ENCODE results near the gene ZDHHC8.

DNA sequence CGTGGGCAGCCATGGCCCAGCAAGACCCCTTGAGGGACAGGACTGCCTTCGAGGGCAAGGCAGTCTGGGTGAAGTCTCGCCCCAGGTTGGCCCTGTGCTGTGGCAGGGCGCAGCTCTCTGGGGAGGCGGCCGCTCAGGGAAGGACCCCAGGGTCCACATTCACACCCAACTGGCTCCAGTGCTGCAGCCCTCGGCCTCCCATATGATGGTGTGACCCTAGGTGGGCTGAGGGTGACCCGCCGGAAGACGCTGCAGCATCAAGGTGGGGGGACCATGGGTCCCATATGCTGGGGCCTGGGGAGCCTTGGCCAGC, 47.3 kb downstream of the ZDHHC8 start:
- no peak for TF ChIP-seq POLR2AphosphoS5 (IDR thresholded peaks at IDR 0.05; ENCODE audit: low read depth, low read length)
- TF ChIP-seq, protein P1, sequence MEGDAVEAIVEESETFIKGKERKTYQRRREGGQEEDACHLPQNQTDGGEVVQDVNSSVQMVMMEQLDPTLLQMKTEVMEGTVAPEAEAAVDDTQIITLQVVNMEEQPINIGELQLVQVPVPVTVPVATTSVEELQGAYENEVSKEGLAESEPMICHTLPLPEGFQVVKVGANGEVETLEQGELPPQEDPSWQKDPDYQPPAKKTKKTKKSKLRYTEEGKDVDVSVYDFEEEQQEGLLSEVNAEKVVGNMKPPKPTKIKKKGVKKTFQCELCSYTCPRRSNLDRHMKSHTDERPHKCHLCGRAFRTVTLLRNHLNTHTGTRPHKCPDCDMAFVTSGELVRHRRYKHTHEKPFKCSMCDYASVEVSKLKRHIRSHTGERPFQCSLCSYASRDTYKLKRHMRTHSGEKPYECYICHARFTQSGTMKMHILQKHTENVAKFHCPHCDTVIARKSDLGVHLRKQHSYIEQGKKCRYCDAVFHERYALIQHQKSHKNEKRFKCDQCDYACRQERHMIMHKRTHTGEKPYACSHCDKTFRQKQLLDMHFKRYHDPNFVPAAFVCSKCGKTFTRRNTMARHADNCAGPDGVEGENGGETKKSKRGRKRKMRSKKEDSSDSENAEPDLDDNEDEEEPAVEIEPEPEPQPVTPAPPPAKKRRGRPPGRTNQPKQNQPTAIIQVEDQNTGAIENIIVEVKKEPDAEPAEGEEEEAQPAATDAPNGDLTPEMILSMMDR (IDR thresholded peaks at IDR 0.05 in 2 of 3, conservative IDR thresholded peaks at IDR 0.05 in 1 of 3; ENCODE audit: borderline replicate concordance in 1 of 3, insufficient read depth in 1 of 3, low read depth in 2 of 3, low read length in 2 of 3): no peak
- no peak for TF ChIP-seq EZH2 (IDR thresholded peaks at IDR 0.05)
- TF ChIP-seq, protein P2, sequence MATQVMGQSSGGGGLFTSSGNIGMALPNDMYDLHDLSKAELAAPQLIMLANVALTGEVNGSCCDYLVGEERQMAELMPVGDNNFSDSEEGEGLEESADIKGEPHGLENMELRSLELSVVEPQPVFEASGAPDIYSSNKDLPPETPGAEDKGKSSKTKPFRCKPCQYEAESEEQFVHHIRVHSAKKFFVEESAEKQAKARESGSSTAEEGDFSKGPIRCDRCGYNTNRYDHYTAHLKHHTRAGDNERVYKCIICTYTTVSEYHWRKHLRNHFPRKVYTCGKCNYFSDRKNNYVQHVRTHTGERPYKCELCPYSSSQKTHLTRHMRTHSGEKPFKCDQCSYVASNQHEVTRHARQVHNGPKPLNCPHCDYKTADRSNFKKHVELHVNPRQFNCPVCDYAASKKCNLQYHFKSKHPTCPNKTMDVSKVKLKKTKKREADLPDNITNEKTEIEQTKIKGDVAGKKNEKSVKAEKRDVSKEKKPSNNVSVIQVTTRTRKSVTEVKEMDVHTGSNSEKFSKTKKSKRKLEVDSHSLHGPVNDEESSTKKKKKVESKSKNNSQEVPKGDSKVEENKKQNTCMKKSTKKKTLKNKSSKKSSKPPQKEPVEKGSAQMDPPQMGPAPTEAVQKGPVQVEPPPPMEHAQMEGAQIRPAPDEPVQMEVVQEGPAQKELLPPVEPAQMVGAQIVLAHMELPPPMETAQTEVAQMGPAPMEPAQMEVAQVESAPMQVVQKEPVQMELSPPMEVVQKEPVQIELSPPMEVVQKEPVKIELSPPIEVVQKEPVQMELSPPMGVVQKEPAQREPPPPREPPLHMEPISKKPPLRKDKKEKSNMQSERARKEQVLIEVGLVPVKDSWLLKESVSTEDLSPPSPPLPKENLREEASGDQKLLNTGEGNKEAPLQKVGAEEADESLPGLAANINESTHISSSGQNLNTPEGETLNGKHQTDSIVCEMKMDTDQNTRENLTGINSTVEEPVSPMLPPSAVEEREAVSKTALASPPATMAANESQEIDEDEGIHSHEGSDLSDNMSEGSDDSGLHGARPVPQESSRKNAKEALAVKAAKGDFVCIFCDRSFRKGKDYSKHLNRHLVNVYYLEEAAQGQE (IDR thresholded peaks at IDR 0.05; ENCODE audit: low read depth): no peak
- no peak for TF ChIP-seq FOSL1 (IDR thresholded peaks at IDR 0.05; ENCODE audit: low read depth)
- TF ChIP-seq, protein P3, sequence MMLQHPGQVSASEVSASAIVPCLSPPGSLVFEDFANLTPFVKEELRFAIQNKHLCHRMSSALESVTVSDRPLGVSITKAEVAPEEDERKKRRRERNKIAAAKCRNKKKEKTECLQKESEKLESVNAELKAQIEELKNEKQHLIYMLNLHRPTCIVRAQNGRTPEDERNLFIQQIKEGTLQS (IDR thresholded peaks at IDR 0.05): no peak
- no peak for TF ChIP-seq CEBPB (IDR thresholded peaks at IDR 0.05; ENCODE audit: low read depth)
- TF ChIP-seq EZH2phosphoT487 (IDR thresholded peaks at IDR 0.05; ENCODE audit: borderline replicate concordance): no peak
- TF ChIP-seq POLR2A (IDR thresholded peaks at IDR 0.05; ENCODE audit: borderline replicate concordance, extremely low read depth, insufficient read depth, insufficient read length): no peak
- TF ChIP-seq, protein P4, sequence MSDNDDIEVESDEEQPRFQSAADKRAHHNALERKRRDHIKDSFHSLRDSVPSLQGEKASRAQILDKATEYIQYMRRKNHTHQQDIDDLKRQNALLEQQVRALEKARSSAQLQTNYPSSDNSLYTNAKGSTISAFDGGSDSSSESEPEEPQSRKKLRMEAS (IDR thresholded peaks at IDR 0.05): no peak
- TF ChIP-seq TCF7L2 (IDR thresholded peaks at IDR 0.05; ENCODE audit: borderline replicate concordance, extremely low read depth, insufficient read depth, insufficient read length): no peak
- no peak for TF ChIP-seq YY1 (IDR thresholded peaks at IDR 0.05; ENCODE audit: extremely low read depth, insufficient replicate concordance, low read depth, low read length)
- no peak for TF ChIP-seq SIN3A (IDR thresholded peaks at IDR 0.05; ENCODE audit: low read depth)

Data from HCT116 (cell line).